Ramos (cell line): ENCODE data around the gene SSH3.

Experiments used
- in situ Hi-C: fragments of 300-500 bp; cut with MboI; formaldehyde crosslinking; loops from one replicate; pipeline ENCODE4 v1.14.3; 2022; ENCODE audit warnings: low sequenced_read_pairs; ENCODE audit not compliant: unreplicated experiment

Gene SSH3

GRCh38 chr11:67278939-67279588 is 24.3 kb upstream of the SSH3 start:
- in situ Hi-C loops: no loop called here

GRCh38 chr11:67279589-67280340 is 23.6 kb upstream of the SSH3 start:
- in situ Hi-C loops: loop anchor here (10.0 kb wide), 1 partner anchor 205 kb away; the partner anchor contains the start of gene AIP

- in situ Hi-C loops: loop anchor here (10.0 kb wide), 1 partner anchor 204 kb away; the partner anchor contains the start of gene AIP
Observed at GRCh38 chr11:67280341-67280787, 23.0 kb upstream of the SSH3 start.

- in situ Hi-C loops: loop anchor here (10.0 kb wide), 1 partner anchor 204 kb away; the partner anchor contains the start of gene AIP
Observed at GRCh38 chr11:67280788-67281551, 22.4 kb upstream of the SSH3 start.

- in situ Hi-C loops: loop anchor here (10.0 kb wide), 1 partner anchor 203 kb away; the partner anchor contains the start of gene AIP
Observed at GRCh38 chr11:67281552-67282150, 21.7 kb upstream of the SSH3 start.

- in situ Hi-C loops: loop anchor here (10.0 kb wide), 1 partner anchor 202 kb away; the partner anchor contains the start of gene AIP
Observed at GRCh38 chr11:67282155-67282875, 21.0 kb upstream of the SSH3 start.

- in situ Hi-C loops: loop anchor here (10.0 kb wide), 1 partner anchor 202 kb away; the partner anchor contains the start of gene AIP
Observed at GRCh38 chr11:67282876-67283371, 20.4 kb upstream of the SSH3 start.

GRCh38 chr11:67283481-67283963 is 19.8 kb upstream of the SSH3 start:
- in situ Hi-C loops: loop anchor here (10.0 kb wide), 1 partner anchor 201 kb away; the partner anchor contains the start of gene AIP

- in situ Hi-C loops: loop anchor here (10.0 kb wide), 1 partner anchor 200 kb away; the partner anchor contains the start of gene AIP
Observed at GRCh38 chr11:67284811-67285540, 18.4 kb upstream of the SSH3 start.

GRCh38 chr11:67285541-67286498 is 17.5 kb upstream of the SSH3 start:
- in situ Hi-C loops: loop anchor here (10.0 kb wide), 1 partner anchor 199 kb away; the partner anchor contains the start of gene AIP

GRCh38 chr11:67286621-67287333 is 16.6 kb upstream of the SSH3 start:
- in situ Hi-C loops: loop anchor here (10.0 kb wide), 1 partner anchor 198 kb away; the partner anchor contains the start of gene AIP

GRCh38 chr11:67287355-67288197 is 15.8 kb upstream of the SSH3 start:
- in situ Hi-C loops: loop anchor here (10.0 kb wide), 1 partner anchor 197 kb away; the partner anchor contains the start of gene AIP

- in situ Hi-C loops: loop anchor here (10.0 kb wide), 1 partner anchor 197 kb away; the partner anchor contains the start of gene AIP
Observed at GRCh38 chr11:67288198-67288451, 15.2 kb upstream of the SSH3 start.

GRCh38 chr11:67288452-67289225 is 14.7 kb upstream of the SSH3 start:
- in situ Hi-C loops: loop anchor here (10.0 kb wide), 1 partner anchor 196 kb away; the partner anchor contains the start of gene AIP

- in situ Hi-C loops: loop anchor here (10.0 kb wide), 1 partner anchor 196 kb away; the partner anchor contains the start of gene AIP
Observed at GRCh38 chr11:67289226-67289650, 14.1 kb upstream of the SSH3 start, which contains the start of gene ANKRD13D. Gene ANKRD13D (plus strand): TSS chr11:67289303. CDS start chr11:67289461, 158 bp downstream.
